ENCODE measurements around the gene FOLR1.

The FOLR1 gene

DNA sequence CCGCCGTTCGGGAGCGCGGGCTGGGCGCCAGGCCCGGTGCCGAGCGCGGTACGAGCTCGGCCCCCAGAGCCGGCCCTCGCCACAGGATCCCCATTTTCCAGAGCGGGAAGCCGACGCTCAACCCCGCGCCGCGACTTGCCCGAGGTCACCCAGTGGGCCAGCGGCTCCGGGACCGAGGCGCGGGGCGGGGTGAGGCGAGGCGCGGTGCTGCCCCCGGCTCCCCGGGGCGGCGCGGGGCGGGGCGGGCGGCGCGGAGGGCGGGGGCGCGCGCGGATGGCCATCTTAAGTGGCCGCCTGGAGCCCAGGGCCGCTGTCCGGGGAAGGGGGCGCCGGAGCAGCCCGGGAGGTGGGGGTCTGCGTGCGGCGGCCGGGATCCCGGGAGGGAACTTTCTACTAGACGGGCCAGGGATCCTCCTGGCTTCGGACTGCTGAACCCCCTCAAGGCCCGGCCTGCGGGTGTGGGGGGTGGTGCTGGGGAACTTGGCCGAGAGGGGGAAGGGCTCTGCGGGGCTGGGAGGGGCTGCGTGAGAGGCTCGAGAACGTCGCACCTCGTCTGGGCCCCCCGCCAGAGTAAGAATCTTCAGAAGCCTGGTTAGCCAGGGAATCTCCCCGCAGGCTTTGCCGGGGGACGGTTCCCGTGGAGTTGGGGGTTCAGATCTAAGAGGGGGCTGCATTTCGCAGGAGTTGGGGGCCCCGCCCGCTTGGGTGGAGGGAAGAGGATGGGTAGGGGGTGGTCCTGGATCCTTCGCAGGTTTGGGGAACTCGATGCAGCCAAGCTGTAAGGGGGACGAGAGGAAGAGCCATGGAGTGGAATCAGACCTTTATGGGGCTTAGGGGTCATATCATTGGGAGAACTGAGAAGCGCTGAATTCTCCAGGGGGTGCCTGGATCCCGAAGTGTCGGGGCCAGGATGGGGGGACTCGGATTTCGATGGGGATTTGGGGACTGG is 31.9 kb downstream of the FOLR1 start:
- peak in 1 of 3 experiments; percentile 58 for DNase-seq (ENCODE audit: low read depth in 3 of 3)

- no peak for DNase-seq (ENCODE audit: low read depth in 3 of 3)
Measured at GRCh38 chr11:72224564-72225410, 32.8 kb downstream of the FOLR1 start, which contains the start of gene INPPL1. INPPL1 (plus strand) TSS chr11:72224767; CDS start chr11:72224985, 218 bp downstream.

DNA sequence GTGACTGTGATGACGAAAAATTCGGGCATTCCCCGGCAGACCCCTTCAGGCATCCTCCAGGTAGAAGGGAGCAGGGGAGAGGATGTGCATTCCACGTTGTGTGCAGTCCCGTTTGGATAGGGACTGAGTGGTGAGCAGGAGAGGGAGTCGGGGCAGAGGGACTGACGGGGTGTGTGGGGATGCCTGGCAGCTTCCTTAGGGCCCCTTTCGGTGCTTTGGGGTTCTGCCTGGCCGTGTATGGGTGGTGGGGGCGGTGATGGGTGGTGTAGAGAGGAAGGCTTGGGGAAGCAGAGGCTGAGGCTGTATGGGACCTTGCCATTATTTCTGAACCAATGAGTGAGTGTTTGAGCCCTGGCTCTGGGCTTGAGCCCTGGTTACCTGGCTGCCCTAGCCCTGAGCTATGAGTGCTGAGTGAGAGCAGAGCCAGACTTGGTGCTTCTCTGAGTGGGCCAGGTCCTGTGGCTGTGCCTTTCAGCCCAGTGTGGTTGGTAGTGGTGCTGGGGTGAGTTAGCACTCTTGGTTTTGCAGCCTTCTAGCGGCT is 33.5 kb downstream of the FOLR1 start:
- no peak for DNase-seq (ENCODE audit: low read depth in 3 of 3)

GRCh38 chr11:72226701-72227100 is 34.8 kb downstream of the FOLR1 start:
- DNase-seq (ENCODE audit: low read depth in 3 of 3), result no peak

DNA sequence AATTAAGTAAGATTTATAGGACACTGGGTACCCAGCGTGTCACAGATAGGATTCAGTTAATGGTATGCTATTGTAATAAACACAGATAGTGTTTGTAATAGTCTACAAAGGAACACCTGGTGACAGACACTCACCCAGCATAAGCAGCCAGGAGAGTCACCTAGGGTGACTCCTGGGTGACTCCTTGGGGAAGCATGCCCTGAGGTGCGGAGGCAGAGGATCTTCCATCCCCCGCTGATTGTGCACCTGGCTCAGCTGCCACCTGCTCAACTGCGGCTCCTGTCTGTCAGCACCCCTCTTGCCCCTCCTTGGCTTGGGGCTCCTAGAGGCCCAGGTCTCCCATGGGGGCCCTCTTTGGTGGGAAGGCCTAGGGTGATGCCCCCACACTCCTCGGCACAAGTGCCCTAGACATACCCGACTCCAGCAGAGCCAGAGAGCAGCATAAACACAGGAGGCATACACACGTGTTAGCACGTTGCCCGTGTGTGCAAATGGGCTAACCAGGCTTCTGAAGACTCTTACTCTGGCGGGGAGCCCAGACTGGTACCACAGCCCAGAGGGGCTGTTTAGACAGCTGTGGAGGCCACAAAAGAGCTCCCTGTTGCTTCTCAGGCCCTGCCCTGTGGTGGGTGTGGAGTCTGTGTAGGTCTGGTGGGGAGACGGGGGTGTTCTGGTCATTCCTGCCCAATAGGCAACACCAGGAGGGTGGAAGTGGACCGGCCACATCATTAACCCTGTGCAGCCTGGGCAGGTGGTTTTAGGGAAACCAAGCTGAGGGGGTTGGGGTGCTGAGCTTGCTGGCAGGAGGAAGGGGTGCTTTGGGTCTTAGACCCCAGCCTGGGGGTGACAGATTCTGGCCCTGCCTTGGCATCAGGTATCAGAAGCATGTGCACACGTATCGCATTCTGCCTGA is 35.6 kb downstream of the FOLR1 start:
- no peak for DNase-seq (ENCODE audit: low read depth in 3 of 3)

DNA sequence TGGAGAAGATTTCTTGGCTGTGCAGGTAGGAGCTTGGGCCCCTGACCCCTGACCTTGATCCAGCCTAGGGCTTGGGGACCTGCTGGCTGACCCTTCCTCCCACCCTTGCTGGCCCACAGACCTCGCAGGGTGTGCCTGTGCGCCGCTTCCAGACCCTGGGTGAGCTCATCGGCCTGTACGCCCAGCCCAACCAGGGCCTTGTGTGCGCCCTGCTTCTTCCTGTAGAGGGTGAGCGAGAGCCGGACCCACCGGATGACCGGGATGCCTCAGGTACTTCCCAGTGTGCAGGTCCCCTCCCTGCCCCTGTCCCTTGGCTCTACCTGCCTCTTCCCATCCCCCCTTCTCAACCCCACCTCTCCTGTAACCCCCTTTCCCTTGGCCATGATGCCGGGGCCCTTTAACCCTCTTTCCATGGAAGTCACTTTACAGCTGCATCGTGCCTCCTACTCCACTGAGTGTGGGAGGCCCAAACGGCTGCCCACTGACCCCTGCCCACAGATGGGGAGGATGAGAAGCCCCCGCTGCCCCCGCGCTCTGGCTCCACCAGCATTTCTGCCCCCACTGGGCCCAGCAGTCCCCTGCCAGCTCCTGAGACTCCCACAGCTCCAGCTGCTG is 36.4 kb downstream of the FOLR1 start:
- no peak for DNase-seq (ENCODE audit: low read depth in 3 of 3)

- no peak for DNase-seq (ENCODE audit: low read depth in 3 of 3)
Measured at GRCh38 chr11:72228844-72229231, 36.9 kb downstream of the FOLR1 start.

GRCh38 chr11:72229336-72229924 is 37.5 kb downstream of the FOLR1 start:
- DNase-seq (ENCODE audit: low read depth in 3 of 3), result no peak

- no peak for DNase-seq (ENCODE audit: low read depth in 3 of 3)
Measured at GRCh38 chr11:72229925-72230763, 38.2 kb downstream of the FOLR1 start.

- no peak for DNase-seq (ENCODE audit: low read depth in 3 of 3)
Measured at GRCh38 chr11:72230764-72231365, 38.9 kb downstream of the FOLR1 start.

- DNase-seq (ENCODE audit: low read depth in 3 of 3), result no peak
Measured at GRCh38 chr11:72231396-72232259, 39.7 kb downstream of the FOLR1 start.

DNA sequence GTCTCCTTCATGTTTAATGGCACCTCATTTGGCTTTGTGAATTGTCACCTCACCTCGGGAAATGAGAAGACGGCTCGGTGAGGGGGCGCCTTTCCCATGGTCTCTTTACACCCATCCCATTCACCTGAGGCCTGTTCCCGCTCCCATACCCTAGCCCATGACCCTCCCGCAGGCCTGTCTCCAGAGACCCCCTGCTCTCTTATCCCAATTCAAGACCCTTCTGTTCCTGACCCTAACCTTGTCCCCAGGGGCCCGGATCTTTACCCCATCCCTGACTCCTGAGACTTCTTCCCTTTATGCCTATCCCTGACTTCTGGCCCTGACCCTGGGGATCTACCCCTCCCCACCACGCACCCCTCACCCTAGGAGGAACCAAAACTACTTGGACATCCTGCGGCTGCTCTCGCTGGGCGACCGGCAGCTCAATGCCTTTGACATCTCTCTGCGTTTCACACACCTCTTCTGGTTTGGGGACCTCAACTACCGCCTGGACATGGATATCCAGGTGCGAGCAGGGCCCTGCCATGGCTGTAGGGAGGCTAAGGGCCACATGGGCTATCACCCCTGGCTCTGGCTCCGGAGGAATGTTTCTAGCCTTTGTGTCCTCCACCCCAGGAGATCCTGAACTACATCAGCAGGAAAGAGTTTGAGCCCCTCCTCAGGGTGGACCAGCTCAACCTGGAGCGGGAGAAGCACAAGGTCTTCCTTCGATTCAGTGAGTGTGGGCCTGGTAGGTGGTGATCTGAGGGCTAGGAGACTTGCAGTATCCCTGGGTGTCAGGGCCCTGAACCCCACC is 40.5 kb downstream of the FOLR1 start:
- DNase-seq (ENCODE audit: low read depth in 3 of 3), result no peak

- DNase-seq (ENCODE audit: low read depth in 3 of 3), result no peak
Measured at GRCh38 chr11:72233056-72233772, 41.3 kb downstream of the FOLR1 start.

GRCh38 chr11:72233773-72234513 is 42.0 kb downstream of the FOLR1 start:
- no peak for DNase-seq (ENCODE audit: low read depth in 3 of 3)

- DNase-seq (ENCODE audit: low read depth in 3 of 3), result no peak
Measured at GRCh38 chr11:72234514-72234830, 42.5 kb downstream of the FOLR1 start.

DNA sequence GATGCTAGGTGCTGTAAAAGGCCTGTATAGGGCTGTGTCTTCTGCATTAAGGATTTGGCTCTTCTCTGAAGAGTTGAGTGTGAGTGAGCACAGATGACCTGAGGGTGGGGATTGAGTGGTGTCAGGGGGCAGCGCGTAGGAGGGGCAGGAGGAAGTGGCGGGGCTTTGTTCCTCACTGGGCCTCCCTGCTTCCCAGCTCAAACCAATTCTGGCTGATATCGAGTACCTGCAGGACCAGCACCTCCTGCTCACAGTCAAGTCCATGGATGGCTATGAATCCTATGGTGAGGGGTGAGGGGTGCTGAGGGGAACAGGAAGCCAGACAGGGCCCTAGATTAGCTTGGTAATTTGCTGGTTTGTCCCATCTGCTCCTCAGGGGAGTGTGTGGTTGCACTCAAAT is 43.0 kb downstream of the FOLR1 start:
- no peak for DNase-seq (ENCODE audit: low read depth in 3 of 3)
